H9 (cell line): ENCODE results near the gene ARID1A. TPM values are rescaled to one million over a fixed set of nuclear protein-coding genes. Genes with fewer than 3 reads are reported as not detected.
A peak's percentile ranks its signal among the peaks of the same experiment; 100 is the strongest.

Experiments
- DNase-seq: peaks from one replicate; pipeline ENCODE4 v3.0.0-alpha.2; 2017
- H2AFZ ChIP-seq: one replicate; pipeline ENCODE4 v1.6.1; 2013; ENCODE audit warnings: mild to moderate bottlenecking, low read length, control low read depth, moderate library complexity
- H2AK5ac ChIP-seq: 2 replicates; pipeline ENCODE4 v1.6.1; 2013; ENCODE audit warnings: low read length, control low read depth, mixed read lengths; ENCODE audit not compliant: insufficient read length
- H2BK120ac ChIP-seq: one replicate; pipeline ENCODE4 v1.6.1; 2013; ENCODE audit warnings: low read depth, mild to moderate bottlenecking, low read length, control low read depth, inconsistent platforms; ENCODE audit not compliant: poor library complexity, severe bottlenecking
- H2BK12ac ChIP-seq: 2 replicates; pipeline ENCODE4 v1.6.1; 2013; ENCODE audit warnings: low read length, control low read depth, mixed read lengths, low read depth; ENCODE audit not compliant: insufficient read length
- H2BK15ac ChIP-seq: 2 replicates; pipeline ENCODE4 v1.6.1; 2013; ENCODE audit warnings: low read depth, low read length, control low read depth
- H2BK20ac ChIP-seq: one replicate; pipeline ENCODE4 v1.6.1; 2013; ENCODE audit warnings: low read depth, mild to moderate bottlenecking, low read length, control low read depth, inconsistent platforms; ENCODE audit not compliant: poor library complexity, severe bottlenecking
- H2BK5ac ChIP-seq: 2 replicates; pipeline ENCODE4 v1.6.1; 2013; ENCODE audit warnings: low read length, control low read depth, mixed read lengths; ENCODE audit not compliant: insufficient read length
- H3K14ac ChIP-seq: 2 replicates; pipeline ENCODE4 v1.6.1; 2013; ENCODE audit warnings: low read length, control low read depth; ENCODE audit not compliant: insufficient read depth
- H3K18ac ChIP-seq: 2 replicates; pipeline ENCODE4 v1.6.1; 2013; ENCODE audit warnings: low read depth, mild to moderate bottlenecking, mixed read lengths, low read length, control low read depth; ENCODE audit not compliant: insufficient read length
- H3K23ac ChIP-seq: 2 replicates; pipeline ENCODE4 v1.6.1; 2013; ENCODE audit warnings: low read length, control low read depth, mixed read lengths, low read depth; ENCODE audit not compliant: insufficient read length
- H3K23me2 ChIP-seq: 2 replicates; pipeline ENCODE4 v1.6.1; 2013; ENCODE audit warnings: low read depth, mild to moderate bottlenecking, mixed read lengths, low read length, control low read depth; ENCODE audit not compliant: insufficient read length, poor library complexity, severe bottlenecking
- H3K27ac ChIP-seq: 2 replicates; pipeline ENCODE4 v1.5.1; 2013; ENCODE audit warnings: low read length, control low read depth, mixed read lengths, low read depth; ENCODE audit not compliant: insufficient read length
- H3K27me3 ChIP-seq: 2 replicates; pipeline ENCODE4 v1.6.1; 2013; ENCODE audit warnings: low read length, control low read depth, inconsistent platforms; ENCODE audit not compliant: insufficient read depth
- H3K4ac ChIP-seq: 2 replicates; pipeline ENCODE4 v1.6.1; 2013; ENCODE audit warnings: low read depth, mild to moderate bottlenecking, control low read depth, inconsistent platforms, low read length, moderate library complexity
- H3K4me1 ChIP-seq: 2 replicates; pipeline ENCODE4 v1.6.1; 2013; ENCODE audit warnings: low read length, control low read depth, inconsistent platforms; ENCODE audit not compliant: insufficient read depth
- H3K4me2 ChIP-seq: 2 replicates; pipeline ENCODE4 v1.6.1; 2013; ENCODE audit warnings: low read length, control low read depth, mixed read lengths; ENCODE audit not compliant: insufficient read length, insufficient read depth
- H3K56ac ChIP-seq: 2 replicates; pipeline ENCODE4 v1.6.1; 2013; ENCODE audit warnings: low read depth, mild to moderate bottlenecking, mixed read lengths, low read length, control low read depth; ENCODE audit not compliant: insufficient read length
- H3K79me1 ChIP-seq: 2 replicates; pipeline ENCODE4 v1.6.1; 2013; ENCODE audit warnings: low read depth, mild to moderate bottlenecking, moderate library complexity, low read length, control low read depth, inconsistent platforms; ENCODE audit not compliant: insufficient read depth, poor library complexity, severe bottlenecking
- H3K79me2 ChIP-seq: 2 replicates; pipeline ENCODE4 v1.6.1; 2013; ENCODE audit warnings: low read length, control low read depth, inconsistent platforms; ENCODE audit not compliant: insufficient read depth
- H3K9ac ChIP-seq: 2 replicates; pipeline ENCODE4 v1.6.1; 2013; ENCODE audit warnings: low read length, control low read depth, mixed read lengths; ENCODE audit not compliant: insufficient read length; ENCODE audit errors: extremely low read depth
- H3K9me3 ChIP-seq: one replicate; pipeline ENCODE4 v1.6.1; 2013; ENCODE audit warnings: low read depth, low read length, inconsistent platforms; ENCODE audit not compliant: control insufficient read depth
- H3T11ph ChIP-seq: one replicate; pipeline ENCODE4 v1.6.1; 2013; ENCODE audit warnings: mild to moderate bottlenecking, low read length, control low read depth, inconsistent platforms
- H4K20me1 ChIP-seq: one replicate; pipeline ENCODE4 v1.6.1; 2013; ENCODE audit not compliant: control insufficient read depth, insufficient read length, insufficient read depth
- H4K5ac ChIP-seq: 2 replicates; pipeline ENCODE4 v1.6.1; 2013; ENCODE audit warnings: low read depth, mild to moderate bottlenecking, mixed read lengths, low read length, control low read depth; ENCODE audit not compliant: insufficient read length
- H4K8ac ChIP-seq: replicated peaks from 2 replicates; pipeline ENCODE4 v1.6.1; 2013; ENCODE audit warnings: low read length, control low read depth, mixed read lengths, low read depth; ENCODE audit not compliant: insufficient read length
- H4K91ac ChIP-seq: 2 replicates; pipeline ENCODE4 v1.6.1; 2013; ENCODE audit warnings: low read depth, mild to moderate bottlenecking, moderate library complexity, mixed read lengths, low read length, control low read depth; ENCODE audit not compliant: insufficient read length
- H3K27ac Mint-ChIP-seq, 3 experiments: 2 replicates in 2 of 3; 3 replicates in 1 of 3; pipeline ENCODE4 v1.8.0; 2020 to 2021; ENCODE audit warnings: mixed read lengths in 3 of 3, mild to moderate bottlenecking in 1 of 3, moderate library complexity in 1 of 3
- H3K27me3 Mint-ChIP-seq: 2 replicates; pipeline ENCODE4 v1.8.0; 2021; ENCODE audit warnings: low read depth, mild to moderate bottlenecking, moderate library complexity, mixed read lengths
- H3K36me3 Mint-ChIP-seq, 3 experiments: 2 replicates in 2 of 3; 3 replicates in 1 of 3; pipeline ENCODE4 v1.8.0; 2020 to 2021; ENCODE audit warnings: low read depth in 3 of 3, mixed read lengths in 3 of 3; ENCODE audit not compliant: insufficient read depth in 1 of 3
- H3K4me1 Mint-ChIP-seq, 2 experiments: 2 replicates each; pipeline ENCODE4 v1.8.0; 2020; ENCODE audit warnings: mixed read lengths in 2 of 2
- H3K4me3 Mint-ChIP-seq, 2 experiments: 2 replicates in 1 of 2; 3 replicates in 1 of 2; pipeline ENCODE4 v1.8.0; 2020 to 2021; ENCODE audit warnings: mild to moderate bottlenecking in 2 of 2, mixed read lengths in 2 of 2, moderate library complexity in 1 of 2
- H3K9me3 Mint-ChIP-seq, 2 experiments: 2 replicates in 1 of 2; 3 replicates in 1 of 2; pipeline ENCODE4 v1.8.0; 2020; ENCODE audit warnings: mild to moderate bottlenecking in 2 of 2, mixed read lengths in 2 of 2, moderate library complexity in 1 of 2
- CTCF ChIP-seq: fragments of 200-600 bp; sonication (generic); conservative IDR thresholded peaks from 3 replicates; pipeline ENCODE4 v1.8.0; 2021; ENCODE audit warnings: antibody characterized with exemption, mild to moderate bottlenecking
- WGBS: extraction: QIAGEN DNeasy Blood & Tissue Kit; methylation state at CpG from one replicate; pipeline ENCODE4 v1.1.7; 2013; ENCODE audit warnings: missing lambda C conversion rate, low lambda C conversion rate, mixed read lengths; ENCODE audit not compliant: insufficient read length; ENCODE audit errors: extremely low coverage; 5-methylcytosine and 5-hydroxymethylcytosine counted together
- total RNA-seq: library from RNA; stranded (reverse); gene quantifications from 2 replicates; pipeline ENCODE4 v1.2.1, GENCODE V29; 2021

The ARID1A gene
- total RNA-seq, 1 experiment from 2014 or later, result 147 TPM

DNA sequence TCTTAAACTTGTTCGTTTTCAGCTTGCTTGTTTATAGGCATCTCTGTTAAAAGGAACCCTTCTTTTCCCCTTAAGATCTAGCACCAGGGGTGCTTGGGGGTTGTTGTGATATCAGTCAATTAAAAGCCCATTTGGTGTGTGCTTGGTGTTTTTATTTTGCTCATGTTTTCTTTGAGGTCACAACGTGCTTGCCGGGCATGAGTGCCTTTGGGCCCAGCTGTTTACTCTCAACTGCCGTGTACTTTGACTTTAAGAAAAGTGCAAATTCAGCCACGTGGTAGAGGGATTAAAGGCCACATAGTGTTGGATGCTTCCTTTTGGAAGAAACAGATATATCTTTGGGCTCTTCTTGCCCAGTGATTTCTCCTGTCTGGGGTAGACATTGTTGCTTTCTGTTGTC lies 10.5 kb downstream of the ARID1A start:
- no peak for DNase-seq
- Histone ChIP-seq H2BK15ac (no peak overlapping the region), H2BK12ac (no peak overlapping the region), H3K56ac (no peak overlapping the region), H3K27me3 (no peaks in the 10 kb centered on the region), H2AK5ac (no peak overlapping the region), H3K4me1 (peaks cover 10% of the 10 kb centered on the region), H2AFZ (no peak overlapping the region), H2BK120ac (no peak overlapping the region), H4K8ac (no peak overlapping the region), H4K91ac (no peak overlapping the region), H3K14ac (no peak overlapping the region), H3K23me2 (no peaks in the 10 kb centered on the region), H3K4me2 (no peak overlapping the region), H3T11ph (no peak overlapping the region), H3K27ac (no peak overlapping the region), H3K79me2 (peaks cover 73% of the 10 kb centered on the region), H2BK20ac (no peak overlapping the region), H4K5ac (no peak overlapping the region), H2BK5ac (no peak overlapping the region), H4K20me1 (no peaks in the 10 kb centered on the region), H3K4ac (no peak overlapping the region), H3K79me1 (peaks cover 2% of the 10 kb centered on the region), H3K18ac (no peak overlapping the region), H3K23ac (no peak overlapping the region), H3K9me3 (no peaks in the 10 kb centered on the region), H3K9ac (no peak overlapping the region)
- WGBS, result no CpG with 5 or more reads among the region's 5 CpGs
- H3K4me1 Mint-ChIP-seq, result peaks cover 28 to 29% of the 10 kb centered on the region in 2 experiments
- H3K9me3 Mint-ChIP-seq, result no peaks in the 10 kb centered on the region
- peak overlapping the region; percentile 32 to 83 (median 78); a peak in 6 of 7 replicates for H3K27ac Mint-ChIP-seq
- no peak for TF ChIP-seq CTCF
- H3K27me3 Mint-ChIP-seq, result no peaks in the 10 kb centered on the region; the same call in 1 of the 2 replicates
- H3K36me3 Mint-ChIP-seq, result peaks cover 10 to 29% (median 18%) of the 10 kb centered on the region in 3 experiments
- peak overlapping the region in 1 of 2 experiments; percentile 27; a peak in 1 of 5 replicates for H3K4me3 Mint-ChIP-seq
